Measurements from ENCODE around the gene C14orf119.

The C14orf119 gene

GRCh38 chr14:23076785-23077408 is 18.4 kb upstream of the C14orf119 start:
- peak; percentile 65 for TF ChIP-seq CTCF (IDR thresholded peaks at IDR 0.05; ENCODE audit: low read length)
- TF ChIP-seq EZH2 (IDR thresholded peaks at IDR 0.05; ENCODE audit: borderline replicate concordance, low read length), result no peak
- Histone ChIP-seq H3K4me2 (ENCODE audit: low read length) (no peak overlapping the region), H3F3A (ENCODE audit: insufficient read depth, low read length) (0 out of 2 replicates have a peak, but pooled peaks cover 5% of the 10 kb centered on the region), H3K4me3 (ENCODE audit: low read depth, low read length, poor library complexity, severe bottlenecking) (no peak overlapping the region), H3K4me1 (ENCODE audit: insufficient read depth, low read length, severe bottlenecking) (peaks cover 2% of the 10 kb centered on the region), H3K9ac (ENCODE audit: low read length) (no peak overlapping the region), H3K79me2 (ENCODE audit: insufficient read depth, low read length) (no peaks in the 10 kb centered on the region), H3K9me3 (ENCODE audit: low read length) (no peaks in the 10 kb centered on the region), H2AFZ (ENCODE audit: low read length) (no peak overlapping the region), H3K9me2 (ENCODE audit: low read depth, low read length) (no peaks in the 10 kb centered on the region), H3K27me3 (ENCODE audit: insufficient read depth, low read length) (no peaks in the 10 kb centered on the region), H4K20me1 (ENCODE audit: insufficient read depth, low read length) (no peaks in the 10 kb centered on the region), H3K36me3 (ENCODE audit: insufficient read depth, low read length) (peaks cover 81% of the 10 kb centered on the region), H3K27ac (ENCODE audit: low read depth, low read length, poor library complexity, severe bottlenecking) (no peak overlapping the region)

GRCh38 chr14:23077962-23078361 is 17.3 kb upstream of the C14orf119 start:
- TF ChIP-seq CTCF (IDR thresholded peaks at IDR 0.05; ENCODE audit: low read length) (no peak), EZH2 (IDR thresholded peaks at IDR 0.05; ENCODE audit: borderline replicate concordance, low read length) (no peak)
- no peaks in the 10 kb centered on the region for H4K20me1 ChIP-seq (ENCODE audit: insufficient read depth, low read length)
- no peaks in the 10 kb centered on the region for H3K9me2 ChIP-seq (ENCODE audit: low read depth, low read length)
- H3K9ac ChIP-seq (ENCODE audit: low read length), result no peak overlapping the region
- H3F3A ChIP-seq (ENCODE audit: insufficient read depth, low read length), result 0 out of 2 replicates have a peak, but pooled peaks cover 5% of the 10 kb centered on the region
- H3K9me3 ChIP-seq (ENCODE audit: low read length), result no peaks in the 10 kb centered on the region
- no peak overlapping the region for H3K4me2 ChIP-seq (ENCODE audit: low read length)
- no peak overlapping the region for H2AFZ ChIP-seq (ENCODE audit: low read length)
- H3K27me3 ChIP-seq (ENCODE audit: insufficient read depth, low read length), result no peaks in the 10 kb centered on the region
- no peaks in the 10 kb centered on the region for H3K79me2 ChIP-seq (ENCODE audit: insufficient read depth, low read length)
- no peak overlapping the region for H3K4me3 ChIP-seq (ENCODE audit: low read depth, low read length, poor library complexity, severe bottlenecking)
- peaks cover 86% of the 10 kb centered on the region for H3K36me3 ChIP-seq (ENCODE audit: insufficient read depth, low read length)
- H3K27ac ChIP-seq (ENCODE audit: low read depth, low read length, poor library complexity, severe bottlenecking), result no peak overlapping the region
- H3K4me1 ChIP-seq (ENCODE audit: insufficient read depth, low read length, severe bottlenecking), result no peaks in the 10 kb centered on the region

GRCh38 chr14:23078692-23079116 is 16.6 kb upstream of the C14orf119 start:
- Histone ChIP-seq H4K20me1 (ENCODE audit: insufficient read depth, low read length) (no peaks in the 10 kb centered on the region), H3K36me3 (ENCODE audit: insufficient read depth, low read length) (peaks cover 91% of the 10 kb centered on the region), H3K4me1 (ENCODE audit: insufficient read depth, low read length, severe bottlenecking) (no peaks in the 10 kb centered on the region), H3K9me3 (ENCODE audit: low read length) (no peaks in the 10 kb centered on the region), H3K4me3 (ENCODE audit: low read depth, low read length, poor library complexity, severe bottlenecking) (no peak overlapping the region), H3K27me3 (ENCODE audit: insufficient read depth, low read length) (no peaks in the 10 kb centered on the region), H2AFZ (ENCODE audit: low read length) (no peak overlapping the region), H3K27ac (ENCODE audit: low read depth, low read length, poor library complexity, severe bottlenecking) (no peak overlapping the region), H3K9ac (ENCODE audit: low read length) (no peak overlapping the region; the same call in 1 of the 2 replicates), H3K79me2 (ENCODE audit: insufficient read depth, low read length) (no peaks in the 10 kb centered on the region), H3K9me2 (ENCODE audit: low read depth, low read length) (no peaks in the 10 kb centered on the region), H3F3A (ENCODE audit: insufficient read depth, low read length) (0 out of 2 replicates have a peak, but pooled peaks cover 5% of the 10 kb centered on the region), H3K4me2 (ENCODE audit: low read length) (no peak overlapping the region)
- TF ChIP-seq EZH2 (IDR thresholded peaks at IDR 0.05; ENCODE audit: borderline replicate concordance, low read length), result no peak
- no peak for TF ChIP-seq CTCF (IDR thresholded peaks at IDR 0.05; ENCODE audit: low read length)
